IMR-90 (cell line): ENCODE data around the gene OGFR.

Experiments
- BHLHE40 ChIP-seq: fragments of 150-350 bp; IDR thresholded peaks from 2 replicates; pipeline ENCODE4 v1.6.1; 2016; ENCODE audit warnings: mild to moderate bottlenecking, low read depth, low read length
- CEBPB ChIP-seq: IDR thresholded peaks from 2 replicates; pipeline ENCODE4 v1.6.1; 2012; ENCODE audit warnings: low read depth, low read length, improper control_type of control experiment
- CHD1 ChIP-seq: IDR thresholded peaks from 2 replicates; pipeline ENCODE4 v1.6.1; 2012; ENCODE audit warnings: low read depth, low read length, improper control_type of control experiment
- CTCF ChIP-seq: conservative IDR thresholded peaks from 2 replicates; pipeline ENCODE4 v1.5.1; 2012; ENCODE audit warnings: mild to moderate bottlenecking, low read depth, low read length, improper control_type of control experiment
- MAZ ChIP-seq: IDR thresholded peaks from 2 replicates; pipeline ENCODE4 v1.6.1; 2012; ENCODE audit warnings: low read depth, mild to moderate bottlenecking, low read length, improper control_type of control experiment, moderate library complexity, borderline replicate concordance
- POLR2A ChIP-seq: IDR thresholded peaks from 2 replicates; pipeline ENCODE4 v1.6.1; 2012; ENCODE audit warnings: mild to moderate bottlenecking, low read depth, low read length
- RAD21 ChIP-seq: IDR thresholded peaks from 2 replicates; pipeline ENCODE4 v1.6.1; 2012; ENCODE audit warnings: low read length, improper control_type of control experiment
- SMC3 ChIP-seq: fragments of 150-350 bp; IDR thresholded peaks from 2 replicates; pipeline ENCODE4 v1.6.1; 2016; ENCODE audit warnings: low read depth, mild to moderate bottlenecking, antibody characterized with exemption, low read length, moderate library complexity
- USF2 ChIP-seq: fragments of 150-350 bp; IDR thresholded peaks from 2 replicates; pipeline ENCODE4 v1.6.1; 2017; ENCODE audit warnings: mild to moderate bottlenecking, antibody characterized with exemption, low read length, low read depth

GRCh38 chr20:62780204-62780603 is 24.4 kb upstream of the OGFR start:
- TF ChIP-seq POLR2A, result no peak
- no peak for TF ChIP-seq CTCF
- no peak for TF ChIP-seq MAZ
- TF ChIP-seq BHLHE40, result no peak
- TF ChIP-seq SMC3, result no peak
- TF ChIP-seq USF2, result no peak
- TF ChIP-seq RAD21, result no peak
- TF ChIP-seq CEBPB, result no peak
- TF ChIP-seq CHD1, result no peak
